Left colon (tissue), 2 donors: ENCODE results near the gene NACC2. TPM values are rescaled to one million over a fixed set of nuclear protein-coding genes. Genes with fewer than 3 reads are reported as not detected.

Experiments used
- ATAC-seq: fragments of 200-7000 bp; cut with Tn5 transposase; one replicate; pipeline ENCODE4 v1.9.1; 2020; ENCODE audit warnings: mild to moderate bottlenecking, moderate library complexity
- DNase-seq, 2 donors: peaks; one replicate each; pipeline ENCODE4 v3.0.0-alpha.2; 2020
- intact Hi-C, 2 donors: fragments of 100-400 bp; cut with DNase I in 1 of 2; cut with micrococcal nuclease in 1 of 2; formaldehyde crosslinking; loops; one replicate each; pipeline versions ENCODE4 v1.11.2 to v1.14.0; 2022; cut with DNase I, micrococcal nuclease
- total RNA-seq, 2 donors: library from RNA; stranded (reverse); fragmentation: NEBNext Ultra II Directional; extraction: Animal tissue kit (Norgen Biotek cat#: 25700); gene quantifications; one replicate each; pipeline ENCODE4 v1.2.1, GENCODE V29; 2021
- donor health status: DM: no; HTN: no; CAD: no.
- donor health status: DM: yes; HTN: yes; CAD: no.

NACC2 gene
- total RNA-seq, 2 donors from 2014 or later = 16.0 to 25.2 TPM

DNA sequence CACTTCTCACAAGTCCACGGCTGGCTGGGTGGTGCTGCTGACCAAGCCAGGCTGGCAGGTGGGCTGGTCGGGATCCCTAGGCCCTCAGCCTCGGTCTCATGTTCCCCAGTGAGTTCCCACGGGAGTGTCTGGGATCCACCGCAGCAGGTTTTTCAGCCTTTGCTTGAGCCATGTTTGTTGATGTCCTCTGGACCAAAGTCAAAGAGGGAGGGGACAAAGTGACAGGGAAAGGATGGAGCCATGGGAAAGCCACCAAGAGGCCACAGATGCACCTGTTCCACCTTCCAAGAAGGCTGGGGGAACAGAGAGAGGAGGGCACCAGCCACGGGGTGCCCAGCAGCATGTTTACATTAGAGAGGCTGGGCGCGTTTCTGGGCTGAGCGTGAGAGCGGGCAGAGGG is 131.2 kb downstream of the NACC2 start:
- no peak for ATAC-seq
- intact Hi-C loops = no loop called here
- DNase-seq = no peak

DNA sequence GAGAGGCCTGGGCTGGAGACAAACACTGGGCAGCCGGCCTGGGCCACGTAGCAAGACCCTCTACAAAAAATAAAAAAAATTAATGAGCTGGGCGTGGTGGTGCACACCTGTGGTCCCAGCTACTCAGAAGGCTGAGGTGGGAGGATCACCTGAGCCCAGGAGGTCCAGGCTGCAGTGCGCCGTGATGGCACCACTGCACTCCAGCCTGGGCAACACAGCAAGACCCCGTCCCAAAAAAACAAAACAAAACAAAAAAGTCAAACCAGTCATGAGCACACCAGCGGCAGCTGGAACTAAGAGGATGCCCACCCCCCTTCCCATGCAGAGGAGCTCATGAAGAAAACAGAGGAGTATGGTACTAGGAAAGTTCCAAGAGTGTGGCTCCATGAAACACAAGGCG is 131.8 kb downstream of the NACC2 start:
- DNase-seq (no peak), ATAC-seq (no peak)
- intact Hi-C loops = no loop called here

GRCh38 chr9:135962696-135963307 is 132.3 kb downstream of the NACC2 start:
- intact Hi-C loops = no loop called here
- DNase-seq (no peak), ATAC-seq (no peak)

DNA sequence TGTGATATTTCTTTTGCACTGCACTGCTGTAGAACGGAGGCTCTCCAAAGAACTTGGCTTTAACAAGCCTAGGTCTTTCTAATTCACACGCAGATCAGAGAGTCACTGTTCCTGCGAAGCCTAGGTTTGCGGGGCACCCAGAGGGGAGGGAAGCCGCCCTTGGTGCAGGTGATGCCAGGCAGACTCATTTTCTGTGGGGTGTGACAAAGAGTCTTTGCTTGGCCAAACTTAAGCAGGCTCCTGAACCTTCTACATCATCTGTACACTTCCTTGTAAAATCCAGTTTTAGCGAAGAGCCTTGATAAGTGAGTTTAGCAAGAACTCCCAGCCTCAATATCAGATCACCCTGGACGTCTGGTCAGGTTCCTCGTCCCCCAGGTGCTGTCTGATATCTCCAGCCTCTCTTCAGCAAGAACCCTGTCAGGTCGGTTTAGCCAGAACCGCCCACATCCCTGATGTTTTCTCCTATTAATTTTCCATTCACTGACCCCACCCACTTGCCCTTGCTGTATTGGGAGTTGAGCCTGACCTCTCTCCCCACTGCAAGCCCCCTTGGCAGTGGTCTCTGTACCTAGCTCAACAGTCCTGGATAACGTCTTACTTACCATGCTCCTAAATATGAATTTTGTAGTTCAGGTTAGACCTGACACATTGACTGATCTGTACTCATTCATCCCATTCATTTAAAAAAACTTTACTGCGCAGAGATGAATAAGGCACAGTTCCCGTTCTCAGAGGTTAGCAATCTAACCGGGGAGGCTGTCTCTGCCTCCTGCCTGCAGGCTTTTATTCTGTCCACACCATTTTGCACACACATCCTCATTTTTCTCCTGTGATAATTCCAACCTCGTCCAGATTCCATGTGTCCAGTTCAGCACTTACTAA is 133.0 kb downstream of the NACC2 start:
- no peak for ATAC-seq
- intact Hi-C loops = no loop called here
- DNase-seq = no peak

- peak; percentile 91 for ATAC-seq
- intact Hi-C loops = no loop called here
- peak; percentile 94 to 98 for DNase-seq
Measured at GRCh38 chr9:135961277-135961715, 133.8 kb downstream of the NACC2 start, which contains the start of gene UBAC1. UBAC1 (minus strand) TSS chr9:135961373; CDS start chr9:135961162, 211 bp downstream.

- intact Hi-C loops = no loop called here
- peak in 1 of 2 donors; percentile 53 for DNase-seq
- ATAC-seq = peak; percentile 50
Measured at GRCh38 chr9:135960411-135961276, 134.4 kb downstream of the NACC2 start.

DNA sequence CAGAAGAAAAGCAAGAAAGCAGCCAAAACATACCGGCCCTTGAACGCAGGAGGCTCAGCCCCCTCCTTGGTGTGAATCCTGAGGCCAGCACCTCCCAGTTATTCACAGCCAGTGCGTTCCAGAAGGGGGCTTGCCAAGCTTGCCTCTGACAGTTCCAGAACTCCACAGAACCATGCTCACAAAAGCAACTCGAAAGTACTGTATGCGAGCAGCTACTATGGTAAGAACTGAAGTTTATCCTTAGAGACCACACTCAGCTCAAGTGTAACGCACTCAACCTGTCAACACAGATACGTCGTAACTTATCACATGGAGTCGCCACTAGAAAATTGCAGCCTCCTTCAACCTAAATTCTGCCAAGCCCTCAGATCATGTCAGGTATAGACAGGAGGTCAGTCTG is 135.3 kb downstream of the NACC2 start:
- intact Hi-C loops = no loop called here
- ATAC-seq (no peak), DNase-seq (no peak)

- intact Hi-C loops = no loop called here
- no peak for ATAC-seq
- DNase-seq = no peak
Measured at GRCh38 chr9:135958485-135958884, 136.6 kb downstream of the NACC2 start.

- intact Hi-C loops = no loop called here
- ATAC-seq (no peak), DNase-seq (no peak)
Measured at GRCh38 chr9:135957431-135957830, 137.7 kb downstream of the NACC2 start.

DNA sequence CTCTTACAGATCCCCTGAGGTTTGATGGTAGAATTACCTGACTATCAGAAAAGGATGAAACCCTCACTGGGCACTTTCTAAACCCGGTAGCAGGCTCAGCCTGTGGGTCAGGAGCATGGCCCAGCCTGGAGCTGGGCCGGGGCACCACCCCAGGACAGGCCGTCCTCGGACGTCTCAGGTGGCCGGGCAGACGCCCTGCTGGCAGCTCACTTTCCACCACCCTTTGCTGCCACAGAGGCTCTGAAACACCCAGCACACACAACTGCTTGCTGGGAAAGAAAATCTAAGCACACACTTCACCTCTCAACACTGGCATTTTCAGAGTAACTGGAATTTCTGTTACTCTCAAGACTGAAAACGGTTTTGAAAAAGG is 138.3 kb downstream of the NACC2 start:
- DNase-seq (no peak), ATAC-seq (no peak)
- intact Hi-C loops = no loop called here

Other genes with a start within 250 kb of the NACC2 start
- gene CAMSAP1, start 187.7 kb downstream of the NACC2 start, total RNA-seq = 10 to 100 TPM; 13.4 to 17.6 TPM
- gene UBAC1, start 133.9 kb downstream of the NACC2 start, total RNA-seq = 10 to 100 TPM; 63.0 to 64.8 TPM
- 10 to 100 TPM; 51.0 to 59.3 TPM for gene TMEM250, start 23.6 kb upstream of the NACC2 start, total RNA-seq
- gene LHX3, start 109.8 kb upstream of the NACC2 start, total RNA-seq = not detected
- gene QSOX2, start 150.5 kb upstream of the NACC2 start, total RNA-seq = 1 to 10 TPM; 6.1 to 7.4 TPM
- under 1 TPM; 0.52 to 0.67 TPM for gene CCDC187, start 208.8 kb upstream of the NACC2 start, total RNA-seq
- 1 to 10 TPM; 2.0 to 3.1 TPM for gene GPSM1, start 232.2 kb upstream of the NACC2 start, total RNA-seq